Right ventricle myocardium inferior (tissue), 1 donor: ENCODE data around the gene CDR2. TPM values are rescaled to one million over a fixed set of nuclear protein-coding genes. Genes with fewer than 3 reads are reported as not detected.

Experiments
- ATAC-seq: fragments of 200-7000 bp; cut with Tn5 transposase; one replicate; pipeline ENCODE4 v1.9.1; 2020; ENCODE audit warnings: mild to moderate bottlenecking, moderate library complexity
- DNase-seq: peaks from one replicate; pipeline ENCODE4 v3.0.0; 2021; ENCODE audit errors: missing footprints
- intact Hi-C: fragments of 100-400 bp; cut with DNase I; formaldehyde crosslinking; loops from one replicate; pipeline ENCODE4 v1.11.0; 2022
- total RNA-seq: library from RNA; stranded (reverse); fragmentation: NEBNext Ultra II Directional; extraction: Animal tissue kit (Norgen Biotek cat#: 25700); gene quantifications from one replicate; pipeline ENCODE4 v1.2.1, GENCODE V29; 2021
- donor health status: DM: no; HTN: yes; CAD: no; lungs with severe emphysema.

Gene CDR2
- total RNA-seq, 1 donor from 2014 or later: 6.7 TPM

DNA sequence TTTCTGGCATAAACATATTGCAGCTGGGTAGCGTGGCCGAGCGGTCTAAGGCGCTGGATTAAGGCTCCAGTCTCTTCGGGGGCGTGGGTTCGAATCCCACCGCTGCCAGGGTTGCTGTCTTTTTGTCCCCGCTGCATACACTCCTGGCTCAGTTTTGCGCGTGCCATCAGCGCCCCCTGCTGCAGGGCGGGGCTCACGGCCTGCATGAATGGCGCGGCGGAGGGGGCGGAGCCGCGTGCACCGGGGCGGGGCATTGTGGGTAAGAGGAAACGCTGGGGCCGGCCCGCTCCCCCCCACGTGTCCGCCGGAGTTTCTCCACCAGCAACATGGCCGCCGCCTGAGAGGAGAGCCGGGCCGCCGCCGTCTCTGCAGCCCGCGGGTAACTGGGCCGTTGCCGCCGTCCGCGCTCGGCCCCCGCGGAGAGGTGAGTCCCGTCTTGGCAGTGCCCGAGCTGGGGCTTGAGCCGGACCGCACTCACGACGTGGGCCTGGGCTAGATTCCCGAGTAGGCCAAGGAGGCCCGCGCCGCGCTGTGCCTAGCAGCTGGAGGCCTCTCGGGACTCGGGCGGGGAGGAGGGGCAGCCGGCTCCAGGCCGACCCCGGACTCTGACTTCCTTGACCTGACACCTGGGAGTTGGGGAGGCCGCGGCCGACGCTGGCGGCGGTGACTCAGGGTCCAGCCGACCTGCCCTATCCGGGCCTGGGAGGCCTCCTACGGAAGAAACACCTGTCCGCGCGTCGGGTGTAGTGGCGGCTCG, 77.1 kb downstream of the CDR2 start, which contains the start of gene POLR3E:
TSS of gene POLR3E (plus strand) at position 296 of the 757 bp plus-strand sequence. CDS start 5,560 bp downstream, outside the sequence.
- intact Hi-C loops: loop anchor here (1.0 to 5.0 kb wide), 3 partner anchors 91 to 290 kb away; partner anchors contain the start of genes EEF2K and MOSMO
- DNase-seq: peak; percentile 100
- ATAC-seq: peak; percentile 97

DNA sequence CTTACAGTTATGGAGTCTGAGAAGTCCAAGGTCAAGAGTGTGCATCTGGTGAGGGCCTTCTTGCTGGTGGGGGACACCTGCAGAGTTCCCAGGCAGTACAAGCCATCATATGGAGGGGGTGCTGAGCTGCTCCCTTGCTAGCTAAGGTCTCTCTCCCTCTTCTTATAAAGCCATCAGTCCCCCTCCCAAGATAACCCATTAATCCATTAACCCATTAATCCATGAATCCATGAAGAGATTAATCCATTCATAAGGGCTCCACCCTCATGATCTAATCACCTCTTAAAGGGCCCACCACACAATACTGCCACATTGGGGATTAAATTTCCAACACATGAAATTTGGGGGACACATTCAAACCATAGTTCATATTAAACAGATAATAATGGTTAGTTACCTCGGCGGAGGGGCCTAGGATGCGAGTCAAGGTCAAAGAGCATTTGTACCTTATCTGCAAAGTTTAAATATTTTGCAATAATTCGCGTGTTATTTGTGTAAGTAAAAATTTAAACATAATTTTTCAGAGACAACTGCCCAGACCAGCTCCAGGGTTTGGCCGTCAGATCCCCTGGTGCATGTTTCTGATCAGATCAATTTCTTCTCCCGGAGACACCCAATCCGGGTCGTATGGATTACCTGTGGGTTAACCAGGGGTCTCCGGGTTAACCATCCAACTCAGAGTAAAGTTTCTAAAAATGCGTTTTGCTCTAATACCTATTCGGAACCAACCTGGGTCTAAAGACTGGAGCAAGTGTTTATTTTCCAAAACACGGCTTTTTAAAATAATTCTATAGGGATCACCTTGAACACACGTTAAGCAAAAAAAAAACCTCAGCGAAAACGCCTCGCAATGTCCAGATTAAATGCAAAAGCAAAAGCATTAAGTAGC, 78.0 kb downstream of the CDR2 start:
- intact Hi-C loops: loop anchor here (1.0 to 5.0 kb wide), 3 partner anchors 90 to 289 kb away; partner anchors contain the start of genes EEF2K and MOSMO
- DNase-seq (no peak), ATAC-seq (no peak)

Other genes starting within 250 kb of the CDR2 start
- not detected for gene SDR42E2, start 212.1 kb downstream of the CDR2 start, total RNA-seq
- 28.8 TPM for gene EEF2K, start 168.3 kb downstream of the CDR2 start, total RNA-seq
- 36.4 TPM for gene POLR3E, start 77.2 kb downstream of the CDR2 start, total RNA-seq
- 37.9 TPM for gene NPIPB5, start 136.3 kb upstream of the CDR2 start, total RNA-seq